NCI-H2196 treated with DMSO at 0.1 percent for 48 hours (cell line): ENCODE data around the gene CROCC2.

Experiments used
- DNase-seq: peaks from one replicate; lab custom pipeline; 2025; ENCODE audit not compliant: unreplicated experiment; lab: John Stamatoyannopoulos, UW

Gene CROCC2

DNA sequence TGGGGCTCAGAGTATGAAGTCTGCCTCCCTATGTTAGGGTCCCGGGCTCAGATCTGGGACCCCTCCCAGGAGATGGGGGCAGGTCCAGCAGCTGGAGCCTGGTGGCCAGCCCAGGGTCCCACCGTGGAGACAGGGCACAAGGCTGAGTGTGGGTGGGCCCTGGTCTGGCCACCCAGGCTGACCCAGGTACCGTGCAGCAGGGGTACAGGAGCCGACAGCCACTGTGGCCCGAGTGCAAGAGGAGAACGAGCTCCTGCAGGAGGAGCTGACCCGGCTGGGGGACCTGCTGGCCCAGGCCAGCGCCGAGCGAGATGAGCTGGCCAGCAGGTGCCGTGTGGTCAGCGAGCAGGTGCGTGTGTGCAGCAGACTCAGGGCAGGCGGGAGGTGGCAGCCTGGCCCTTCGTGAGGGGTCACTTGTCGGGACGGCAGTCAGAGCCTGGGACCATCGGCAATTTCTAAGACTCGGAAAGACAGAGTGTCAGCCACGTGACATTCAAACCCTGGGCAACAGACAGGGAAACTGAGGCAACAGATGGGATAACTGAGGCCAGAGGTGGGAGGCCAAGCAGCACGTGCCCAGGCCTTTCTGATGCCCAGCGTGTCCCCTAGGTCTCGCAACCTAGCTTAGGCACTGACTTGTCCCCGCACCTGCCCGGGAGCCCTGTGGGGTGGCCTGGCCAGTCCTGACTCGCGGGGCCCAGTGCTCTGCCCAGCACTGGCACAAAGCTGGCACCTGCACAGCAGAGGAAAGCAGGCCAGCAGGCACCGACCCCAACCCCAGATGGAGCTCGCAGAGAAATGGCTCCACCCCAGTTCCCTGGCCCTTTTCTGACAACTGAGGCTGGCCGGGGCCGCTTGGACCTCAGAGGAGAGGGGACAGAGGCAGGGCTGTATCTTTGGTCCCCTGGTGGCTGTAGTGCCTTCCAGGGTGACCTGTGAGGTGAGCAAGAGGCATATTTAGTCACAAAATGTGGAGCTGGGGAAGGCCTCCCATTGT is 13.9 kb downstream of the CROCC2 start:
- no peak for DNase-seq

GRCh38 chr2:240920783-240921231 is 14.7 kb downstream of the CROCC2 start:
- DNase-seq, result no peak

GRCh38 chr2:240921311-240921994 is 15.3 kb downstream of the CROCC2 start:
- DNase-seq, result no peak

GRCh38 chr2:240921995-240922244 is 15.8 kb downstream of the CROCC2 start:
- no peak for DNase-seq

DNA sequence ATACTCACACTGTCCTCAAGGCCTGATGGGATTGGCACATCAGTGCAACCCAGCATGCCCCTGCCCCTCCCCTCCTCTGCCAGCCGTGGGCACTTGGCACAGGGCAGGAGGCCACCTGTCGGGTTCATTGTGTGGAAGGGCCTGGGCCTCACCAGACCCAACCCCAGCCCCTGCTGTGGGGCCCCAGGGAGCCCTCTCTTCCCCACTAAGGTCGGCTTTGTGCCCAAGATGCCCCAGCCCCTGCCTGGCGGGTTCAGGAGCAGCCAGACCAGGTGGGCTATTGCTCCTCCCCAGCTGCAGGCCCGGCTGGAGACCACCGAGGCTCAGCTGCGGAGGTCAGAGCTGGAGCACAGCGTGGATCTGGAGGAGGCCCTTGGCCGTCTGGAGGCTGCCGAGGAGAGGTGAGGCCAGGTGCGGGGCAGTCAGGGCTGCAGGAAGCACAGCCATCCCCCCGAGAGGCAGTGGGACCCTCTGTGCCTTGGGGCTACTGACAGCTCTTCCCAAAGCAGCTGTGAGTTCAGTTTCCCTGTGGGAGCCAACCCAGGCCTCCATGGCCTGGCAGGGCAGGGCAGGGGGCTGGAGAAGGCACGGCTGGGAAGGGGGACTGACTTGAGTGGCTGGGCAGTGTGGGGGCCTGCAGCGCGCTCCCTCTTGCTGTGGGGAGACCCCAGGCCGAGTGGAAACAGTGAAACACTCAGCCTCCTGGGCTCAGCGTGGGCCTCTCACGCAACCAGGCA is 16.3 kb downstream of the CROCC2 start:
- no peak for DNase-seq

GRCh38 chr2:240922982-240923537 is 16.9 kb downstream of the CROCC2 start:
- DNase-seq, result no peak

DNA sequence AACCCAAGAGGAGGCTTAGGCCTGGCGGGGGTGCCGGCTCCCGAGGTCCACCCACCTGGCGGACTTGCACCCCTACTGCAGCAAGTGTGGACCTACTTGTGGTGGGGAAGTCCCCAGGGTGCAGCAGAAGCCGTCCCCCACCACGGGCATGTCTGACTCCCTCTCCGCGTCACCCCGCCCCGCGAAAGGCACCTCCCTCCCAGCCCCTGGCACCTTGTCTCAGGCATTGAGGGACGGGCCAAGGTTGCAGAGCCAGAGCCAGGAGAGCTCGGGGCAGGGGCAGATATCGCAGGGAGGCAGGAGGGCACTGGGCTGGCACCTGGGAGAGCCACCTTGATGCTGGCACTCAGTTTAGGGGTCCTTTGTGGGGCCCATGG is 19.0 kb downstream of the CROCC2 start:
- DNase-seq, result no peak

- no peak for DNase-seq
Observed at GRCh38 chr2:240925568-240926515, 19.7 kb downstream of the CROCC2 start.

- DNase-seq, result no peak
Observed at GRCh38 chr2:240926516-240927389, 20.6 kb downstream of the CROCC2 start.

- no peak for DNase-seq
Observed at GRCh38 chr2:240927390-240927781, 21.2 kb downstream of the CROCC2 start.

GRCh38 chr2:240928476-240929363 is 22.6 kb downstream of the CROCC2 start:
- no peak for DNase-seq

- DNase-seq, result no peak
Observed at GRCh38 chr2:240929364-240930095, 23.4 kb downstream of the CROCC2 start.

DNA sequence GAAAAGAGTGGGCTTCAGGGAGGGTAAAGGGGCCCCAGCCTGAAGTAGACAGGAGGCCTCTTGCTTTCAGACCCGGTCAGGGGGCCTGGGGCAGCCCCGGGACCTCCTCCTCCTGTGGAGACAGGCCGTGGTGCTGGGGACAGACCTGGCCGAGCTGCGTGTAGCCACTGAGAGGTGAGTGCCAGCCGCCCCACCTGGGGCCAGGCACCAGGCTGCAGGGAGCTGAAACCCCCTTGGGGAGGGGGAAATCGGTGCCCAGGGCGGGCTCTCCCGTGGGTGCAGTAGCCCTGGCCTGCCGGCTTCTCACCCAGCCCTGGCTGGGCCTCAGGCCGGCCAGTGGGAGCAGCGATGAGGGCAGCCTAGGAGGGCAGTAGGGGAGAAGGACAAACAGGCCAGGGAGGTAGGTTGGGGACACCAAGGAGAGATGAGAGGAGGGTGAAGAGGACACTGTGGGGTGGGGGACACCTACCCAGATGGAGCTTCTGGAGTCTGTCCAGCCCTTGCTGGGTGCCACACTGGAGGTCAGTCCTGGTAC is 24.0 kb downstream of the CROCC2 start:
- no peak for DNase-seq

DNA sequence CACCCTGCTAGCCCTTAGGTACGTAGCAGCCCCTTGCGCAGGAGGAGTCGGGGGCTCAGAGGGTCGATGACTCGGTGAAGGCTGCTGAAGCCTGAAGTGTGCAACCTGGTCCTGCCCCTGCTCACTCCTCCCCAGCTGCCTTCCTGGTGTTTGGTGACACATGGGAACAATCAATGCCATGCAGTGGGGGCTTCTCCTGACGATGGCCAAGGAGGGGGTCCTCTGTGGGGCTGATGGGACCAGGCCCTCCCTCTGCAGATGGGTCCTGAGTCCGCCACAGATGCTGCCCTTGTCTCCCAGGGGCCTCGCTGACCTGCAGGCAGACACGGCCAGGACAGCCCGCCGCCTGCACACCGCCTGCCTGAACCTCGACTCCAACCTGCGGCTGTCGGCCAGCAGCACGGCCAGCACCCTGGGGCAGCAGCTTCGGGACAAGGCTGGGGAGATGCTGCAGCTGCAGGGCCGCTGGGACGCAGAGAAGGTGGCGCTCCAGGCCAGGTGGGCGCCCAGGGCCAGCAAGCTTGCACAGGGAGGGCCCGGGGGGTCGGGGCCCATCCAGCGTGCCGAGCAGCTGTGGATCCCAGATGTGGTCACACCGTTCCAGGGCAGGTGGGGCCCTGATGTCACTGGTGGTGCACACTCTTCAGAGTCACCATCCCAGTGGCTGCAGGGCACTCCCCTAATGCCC is 24.6 kb downstream of the CROCC2 start:
- no peak for DNase-seq

DNA sequence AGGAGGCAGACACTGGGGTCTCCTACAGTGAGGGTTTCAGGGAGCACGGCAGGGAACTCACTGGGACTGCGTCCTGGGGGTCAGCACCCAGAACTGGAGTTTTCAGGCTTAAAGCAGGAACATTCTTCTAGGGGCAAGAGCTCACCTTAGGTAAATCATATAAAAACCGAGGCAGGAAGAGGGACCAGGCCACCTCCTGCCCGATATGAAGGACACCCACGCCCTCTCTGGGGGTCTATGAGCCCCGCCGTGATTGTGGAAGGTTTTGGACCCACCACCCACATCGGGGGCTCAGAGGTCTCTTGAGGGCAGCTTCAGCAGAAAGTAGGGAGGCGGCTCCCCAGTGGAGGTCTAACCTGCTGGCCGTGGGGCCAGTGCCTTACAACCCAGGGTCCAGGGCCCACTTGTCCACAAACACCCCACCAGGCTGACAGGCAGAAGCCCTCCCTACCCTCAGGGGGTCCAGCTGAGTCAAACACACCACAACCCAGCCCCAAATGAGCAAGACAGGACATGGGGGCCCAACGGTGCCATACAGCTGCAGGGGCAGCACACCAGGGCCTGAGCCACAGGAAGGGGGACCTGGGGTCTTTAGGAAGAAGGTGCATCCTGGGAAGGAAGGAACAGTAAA is 25.3 kb downstream of the CROCC2 start:
- no peak for DNase-seq

DNA sequence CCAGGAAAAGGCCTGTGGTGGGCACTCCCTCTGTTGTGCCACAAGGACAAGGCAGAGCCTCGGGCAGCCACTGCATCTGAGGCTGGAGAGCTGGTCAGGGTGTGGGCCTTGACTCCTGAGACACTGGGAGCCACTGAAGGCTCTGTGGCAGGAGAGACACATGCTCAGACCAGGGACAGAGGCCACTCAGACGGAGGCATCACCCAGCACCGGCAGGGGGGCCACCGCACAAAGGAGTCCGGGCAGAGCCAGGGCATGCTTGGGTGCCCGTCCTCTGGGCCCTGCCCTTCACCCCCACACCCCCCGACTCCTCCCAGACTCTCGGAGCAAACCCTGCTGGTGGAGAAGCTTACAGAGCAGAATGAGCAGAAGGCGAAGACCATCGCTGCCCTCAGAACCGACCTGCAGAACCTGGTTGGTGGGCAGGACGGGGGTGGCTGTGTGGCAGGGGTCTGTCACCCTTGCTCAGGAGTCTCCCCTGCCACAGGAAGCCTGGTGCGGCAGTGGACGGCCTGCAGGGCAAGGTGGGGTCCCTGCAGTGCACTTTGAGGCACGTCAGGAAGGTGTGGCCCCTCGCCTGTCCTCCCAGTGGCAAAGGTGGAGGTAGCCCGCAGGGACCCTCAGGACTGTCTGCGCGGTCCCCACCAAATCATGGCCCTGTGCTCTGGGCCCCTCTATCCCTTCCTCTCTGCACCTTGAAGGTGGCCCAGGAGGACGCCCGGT is 26.0 kb downstream of the CROCC2 start:
- no peak for DNase-seq
